ENCODE results near the gene GPC3. TPM values are rescaled to one million over a fixed set of nuclear protein-coding genes. Genes with fewer than 3 reads are reported as not detected.

The GPC3 gene
- total RNA-seq, 1 experiment from 2014 or later = not detected

DNA sequence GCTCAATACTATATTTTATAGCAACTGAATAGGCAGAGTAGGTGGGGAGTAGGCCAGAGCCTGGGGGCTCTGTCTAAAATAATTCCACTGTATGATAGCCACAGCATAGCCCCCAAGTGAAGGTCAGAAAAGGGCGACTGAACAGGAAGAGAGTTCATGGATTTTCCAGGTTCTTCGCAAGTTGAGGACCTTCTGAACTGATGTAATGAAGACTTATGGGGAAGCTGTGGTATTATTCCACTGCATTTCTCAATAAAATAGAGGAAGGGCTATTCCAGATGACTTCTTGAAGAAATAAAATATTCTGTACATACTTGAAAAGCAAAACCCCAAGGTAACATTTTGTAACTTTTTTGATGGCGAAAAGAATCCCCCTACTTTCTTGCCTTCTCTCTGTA, 338.7 kb downstream of the GPC3 start:
- POLR2A ChIA-PET (ENCODE audit: unreplicated experiment) = no interaction called here
- Histone ChIP-seq H3K9me2 (ENCODE audit: insufficient read depth) (no peaks in the 10 kb centered on the region), H3K36me3 (ENCODE audit: low read depth) (no peaks in the 10 kb centered on the region), H3K27me3 (ENCODE audit: insufficient read depth, low read depth) (no peaks in the 10 kb centered on the region), H3K4me3 (no peak overlapping the region), H3K4me1 (replicated peaks; ENCODE audit: insufficient read depth) (0 out of 2 replicates have a peak, but pooled peaks cover 7% of the 10 kb centered on the region), H2AFZ (peak overlapping the region; percentile 28; the same call in 1 of the 2 replicates), H3K9me3 (ENCODE audit: insufficient read depth, low read depth) (no peaks in the 10 kb centered on the region), H3K27ac (no peak overlapping the region), H3K4me2 (peak overlapping the region; percentile 8; the same call in 1 of the 2 replicates), H3F3A (ENCODE audit: insufficient read depth, low read depth) (no peaks in the 10 kb centered on the region), H3K79me2 (ENCODE audit: low read depth) (no peaks in the 10 kb centered on the region), H4K20me1 (ENCODE audit: insufficient read depth) (no peaks in the 10 kb centered on the region)
- TF ChIP-seq EZH2 (IDR thresholded peaks at IDR 0.05; ENCODE audit: low read depth) = no peak
- TF ChIP-seq, protein P1, sequence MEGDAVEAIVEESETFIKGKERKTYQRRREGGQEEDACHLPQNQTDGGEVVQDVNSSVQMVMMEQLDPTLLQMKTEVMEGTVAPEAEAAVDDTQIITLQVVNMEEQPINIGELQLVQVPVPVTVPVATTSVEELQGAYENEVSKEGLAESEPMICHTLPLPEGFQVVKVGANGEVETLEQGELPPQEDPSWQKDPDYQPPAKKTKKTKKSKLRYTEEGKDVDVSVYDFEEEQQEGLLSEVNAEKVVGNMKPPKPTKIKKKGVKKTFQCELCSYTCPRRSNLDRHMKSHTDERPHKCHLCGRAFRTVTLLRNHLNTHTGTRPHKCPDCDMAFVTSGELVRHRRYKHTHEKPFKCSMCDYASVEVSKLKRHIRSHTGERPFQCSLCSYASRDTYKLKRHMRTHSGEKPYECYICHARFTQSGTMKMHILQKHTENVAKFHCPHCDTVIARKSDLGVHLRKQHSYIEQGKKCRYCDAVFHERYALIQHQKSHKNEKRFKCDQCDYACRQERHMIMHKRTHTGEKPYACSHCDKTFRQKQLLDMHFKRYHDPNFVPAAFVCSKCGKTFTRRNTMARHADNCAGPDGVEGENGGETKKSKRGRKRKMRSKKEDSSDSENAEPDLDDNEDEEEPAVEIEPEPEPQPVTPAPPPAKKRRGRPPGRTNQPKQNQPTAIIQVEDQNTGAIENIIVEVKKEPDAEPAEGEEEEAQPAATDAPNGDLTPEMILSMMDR (conservative IDR thresholded peaks at IDR 0.05) = no peak
- no peak for DNase-seq
- intact Hi-C loops (cut with micrococcal nuclease; ENCODE audit: unreplicated experiment) = no loop called here
- CTCF ChIA-PET = no interaction called here
- BruUV-seq (replicated peaks) = no TSS peak

- no peaks in the 10 kb centered on the region for H3K9me3 ChIP-seq (ENCODE audit: insufficient read depth, low read depth)
- H3K4me2 ChIP-seq = peak overlapping the region; percentile 8; the same call in 1 of the 2 replicates
- no peaks in the 10 kb centered on the region for H3K27me3 ChIP-seq (ENCODE audit: insufficient read depth, low read depth)
- no peaks in the 10 kb centered on the region for H3K36me3 ChIP-seq (ENCODE audit: low read depth)
- intact Hi-C loops (cut with micrococcal nuclease; ENCODE audit: unreplicated experiment) = no loop called here
- peak in 1 of 2 experiments; percentile 71 for DNase-seq
- no peaks in the 10 kb centered on the region for H3F3A ChIP-seq (ENCODE audit: insufficient read depth, low read depth)
- ChIA-PET POLR2A (ENCODE audit: unreplicated experiment) (no interaction called here), CTCF (no interaction called here)
- TF ChIP-seq EZH2 (IDR thresholded peaks at IDR 0.05; ENCODE audit: low read depth) = no peak
- TF ChIP-seq, protein P1 (conservative IDR thresholded peaks at IDR 0.05) = no peak
- H4K20me1 ChIP-seq (ENCODE audit: insufficient read depth) = no peaks in the 10 kb centered on the region
- no peak overlapping the region for H3K27ac ChIP-seq
- H3K79me2 ChIP-seq (ENCODE audit: low read depth) = no peaks in the 10 kb centered on the region
- H3K4me1 ChIP-seq (replicated peaks; ENCODE audit: insufficient read depth) = 0 out of 2 replicates have a peak, but pooled peaks cover 7% of the 10 kb centered on the region
- peak overlapping the region; percentile 28; the same call in 1 of the 2 replicates for H2AFZ ChIP-seq
- H3K9me2 ChIP-seq (ENCODE audit: insufficient read depth) = no peaks in the 10 kb centered on the region
- no peak overlapping the region for H3K4me3 ChIP-seq
- no TSS peak for BruUV-seq (replicated peaks)
Measured at GRCh38 chrX:133645977-133646718, 339.2 kb downstream of the GPC3 start.

GRCh38 chrX:133645256-133645655, 340.1 kb downstream of the GPC3 start:
- H4K20me1 ChIP-seq (ENCODE audit: insufficient read depth) = no peaks in the 10 kb centered on the region
- no peak overlapping the region for H3K4me3 ChIP-seq
- no peaks in the 10 kb centered on the region for H3K9me2 ChIP-seq (ENCODE audit: insufficient read depth)
- no peaks in the 10 kb centered on the region for H3K36me3 ChIP-seq (ENCODE audit: low read depth)
- no peaks in the 10 kb centered on the region for H3K79me2 ChIP-seq (ENCODE audit: low read depth)
- TF ChIP-seq EZH2 (IDR thresholded peaks at IDR 0.05; ENCODE audit: low read depth) = no peak
- TF ChIP-seq, protein P1 (conservative IDR thresholded peaks at IDR 0.05) = no peak
- ChIA-PET CTCF (no interaction called here), POLR2A (ENCODE audit: unreplicated experiment) (no interaction called here)
- no peak overlapping the region for H3K4me2 ChIP-seq
- BruUV-seq (replicated peaks) = no TSS peak
- H3F3A ChIP-seq (ENCODE audit: insufficient read depth, low read depth) = no peaks in the 10 kb centered on the region
- intact Hi-C loops (cut with micrococcal nuclease; ENCODE audit: unreplicated experiment) = no loop called here
- no peaks in the 10 kb centered on the region for H3K27me3 ChIP-seq (ENCODE audit: insufficient read depth, low read depth)
- DNase-seq = no peak
- H3K4me1 ChIP-seq (replicated peaks; ENCODE audit: insufficient read depth) = peaks cover 9% of the 10 kb centered on the region; the same call in 1 of the 2 replicates
- no peak overlapping the region for H3K27ac ChIP-seq
- H2AFZ ChIP-seq = no peak overlapping the region
- no peaks in the 10 kb centered on the region for H3K9me3 ChIP-seq (ENCODE audit: insufficient read depth, low read depth)
